HepG2 (cell line): ENCODE measurements around the gene SLC16A11.

Experiments
- CTCF ChIP-seq: sonication (generic); formaldehyde crosslinking; IDR thresholded peaks from 2 replicates; pipeline ENCODE4 v1.5.0; 2020; ENCODE audit warnings: mild to moderate bottlenecking, missing genetic modification reagents, moderate library complexity
- ELK4 ChIP-seq: sonication (generic); formaldehyde crosslinking; IDR thresholded peaks from 2 replicates; pipeline ENCODE4 v1.9.0; 2021; ENCODE audit warnings: missing genetic modification reagents, borderline replicate concordance
- FOXA1 ChIP-seq, 2 experiments: fragments of 450-650 bp in 1 of 2; sonication (generic) in 1 of 2; formaldehyde crosslinking in 1 of 2; IDR thresholded peaks; 2 replicates each; pipeline versions ENCODE4 v1.4.0 to v1.6.1; 2016 to 2020; ENCODE audit warnings: missing genetic modification reagents in 1 of 2
- RERE ChIP-seq: IDR thresholded peaks from 2 replicates; pipeline ENCODE4 v1.6.1; 2016; ENCODE audit warnings: low read depth, missing genetic modification reagents, missing compliant biosample characterization
- RFX5 ChIP-seq: IDR thresholded peaks from 2 replicates; pipeline ENCODE4 v1.6.1; 2011; ENCODE audit warnings: low read depth, low read length, improper control_type of control experiment
- ZNF614 ChIP-seq: IDR thresholded peaks from 2 replicates; pipeline ENCODE4 v1.6.1; 2018; ENCODE audit warnings: missing biosample characterization, missing genetic modification reagents, inconsistent platforms, borderline replicate concordance

GRCh38 chr17:7016418-7016817 lies 27.5 kb downstream of the SLC16A11 start:
- TF ChIP-seq FOXA1 (IDR thresholded peaks at IDR 0.05) (no peak), FOXA1 (CRISPR knock-in tag; IDR thresholded peaks at IDR 0.05) (no peak), CTCF (no peak), RERE (CRISPR knock-in tag) (no peak), ZNF614 (CRISPR knock-in tag) (no peak), RFX5 (no peak), ELK4 (CRISPR knock-in tag) (no peak)
